HEK293 (cell line): ENCODE measurements around the gene CYP2B6.

Experiments used
- CTCF ChIA-PET: fragments of 350-600 bp; formaldehyde crosslinking; extraction: SDS; loops from one replicate; lab custom pipeline; 2021; ENCODE audit warnings: antibody characterized with exemption; lab: Yijun Ruan, JAX
- POLR2A ChIA-PET: fragments of 300-600 bp; formaldehyde crosslinking; extraction: SDS; loops from one replicate; lab custom pipeline; 2020; ENCODE audit warnings: antibody characterized with exemption, inconsistent platforms; lab: Yijun Ruan, JAX
- H3K27ac ChIP-seq: fragments of 200-500 bp; sonication (Bioruptor generic); 2 replicates; pipeline ENCODE4 v1.5.1; 2014; ENCODE audit warnings: low read depth, low read length, control low read depth, inconsistent platforms; ENCODE audit errors: extremely low read depth
- H3K36me3 ChIP-seq, 2 experiments: fragments of 200-500 bp in 1 of 2; sonication (Bioruptor generic) in 1 of 2; 1 replicate in 1 of 2; 2 replicates in 1 of 2; pipeline ENCODE4 v1.5.1; 2014 to 2017; ENCODE audit warnings: inconsistent platforms in 2 of 2, low read length in 2 of 2; ENCODE audit not compliant: control insufficient read depth in 2 of 2, insufficient read depth in 1 of 2
- H3K4me1 ChIP-seq: fragments of 200-500 bp; sonication (Bioruptor generic); 2 replicates; pipeline ENCODE4 v1.5.1; 2014; ENCODE audit warnings: mild to moderate bottlenecking, low read length, inconsistent platforms; ENCODE audit not compliant: control insufficient read depth, insufficient read depth
- H3K4me3 ChIP-seq: 2 replicates; pipeline ENCODE4 v1.5.1; 2011; ENCODE audit warnings: low read depth, mild to moderate bottlenecking, control low read depth, low read length, moderate library complexity
- H3K9me3 ChIP-seq: fragments of 200-500 bp; sonication (Bioruptor generic); 2 replicates; pipeline ENCODE4 v1.5.1; 2014; ENCODE audit warnings: low read depth, low read length, inconsistent platforms; ENCODE audit not compliant: control insufficient read depth, insufficient read depth
- EGR2 ChIP-seq: fragments of 450-650 bp; formaldehyde crosslinking; IDR thresholded peaks from 2 replicates; pipeline ENCODE4 v1.5.1; 2016; ENCODE audit warnings: low read depth, missing biosample characterization, missing genetic modification characterization
- GLIS1 ChIP-seq: fragments of 450-650 bp; formaldehyde crosslinking; IDR thresholded peaks from 2 replicates; pipeline ENCODE4 v1.5.1; 2016; ENCODE audit warnings: missing biosample characterization, missing genetic modification characterization
- KLF7 ChIP-seq: fragments of 450-650 bp; formaldehyde crosslinking; IDR thresholded peaks from 2 replicates; pipeline ENCODE4 v1.5.1; 2016; ENCODE audit warnings: missing biosample characterization, missing genetic modification characterization, borderline replicate concordance
- SCRT2 ChIP-seq: fragments of 450-650 bp; formaldehyde crosslinking; IDR thresholded peaks from 2 replicates; pipeline ENCODE4 v1.5.1; 2016; ENCODE audit warnings: missing biosample characterization, missing genetic modification characterization
- ZNF146 ChIP-seq: fragments of 450-650 bp; formaldehyde crosslinking; IDR thresholded peaks from 2 replicates; pipeline ENCODE4 v1.5.1; 2016; ENCODE audit warnings: missing biosample characterization, missing genetic modification characterization
- ZNF155 ChIP-seq: fragments of 450-650 bp; formaldehyde crosslinking; IDR thresholded peaks from 2 replicates; pipeline ENCODE4 v1.5.1; 2016; ENCODE audit warnings: missing biosample characterization, missing genetic modification characterization
- ZNF18 ChIP-seq: fragments of 450-650 bp; formaldehyde crosslinking; IDR thresholded peaks from 2 replicates; pipeline ENCODE4 v1.5.1; 2016; ENCODE audit warnings: missing biosample characterization, missing genetic modification characterization
- ZNF221 ChIP-seq: fragments of 450-650 bp; formaldehyde crosslinking; IDR thresholded peaks from 2 replicates; pipeline ENCODE4 v1.5.1; 2017; ENCODE audit warnings: missing biosample characterization, missing genetic modification characterization, borderline replicate concordance
- ZNF239 ChIP-seq: fragments of 450-650 bp; formaldehyde crosslinking; IDR thresholded peaks from 2 replicates; pipeline ENCODE4 v1.5.1; 2016; ENCODE audit warnings: missing biosample characterization, missing genetic modification characterization
- ZNF280C ChIP-seq: fragments of 450-650 bp; formaldehyde crosslinking; IDR thresholded peaks from 2 replicates; pipeline ENCODE4 v1.5.1; 2016; ENCODE audit warnings: missing biosample characterization, missing genetic modification characterization
- ZNF37A ChIP-seq: fragments of 450-650 bp; IDR thresholded peaks from 2 replicates; pipeline ENCODE4 v1.5.1; 2018; ENCODE audit warnings: missing biosample characterization, missing genetic modification characterization
- ZNF394 ChIP-seq: fragments of 450-650 bp; formaldehyde crosslinking; IDR thresholded peaks from 2 replicates; pipeline ENCODE4 v1.5.1; 2016; ENCODE audit warnings: missing biosample characterization, missing genetic modification characterization, mild to moderate bottlenecking, moderate library complexity, borderline replicate concordance
- ZNF404 ChIP-seq: fragments of 450-650 bp; formaldehyde crosslinking; IDR thresholded peaks from 2 replicates; pipeline ENCODE4 v1.5.1; 2017; ENCODE audit warnings: missing biosample characterization, missing genetic modification characterization
- ZNF521 ChIP-seq: fragments of 450-650 bp; formaldehyde crosslinking; IDR thresholded peaks from 2 replicates; pipeline ENCODE4 v1.5.1; 2017; ENCODE audit warnings: missing biosample characterization, mild to moderate bottlenecking, missing genetic modification characterization
- ZNF529 ChIP-seq: fragments of 450-650 bp; formaldehyde crosslinking; IDR thresholded peaks from 2 replicates; pipeline ENCODE4 v1.5.1; 2017; ENCODE audit warnings: missing genetic modification characterization, missing biosample characterization; ENCODE audit not compliant: insufficient replicate concordance
- ZNF664 ChIP-seq: fragments of 450-650 bp; formaldehyde crosslinking; IDR thresholded peaks from 2 replicates; pipeline ENCODE4 v1.5.1; 2016; ENCODE audit warnings: missing biosample characterization, missing genetic modification characterization
- ZNF707 ChIP-seq: fragments of 450-650 bp; formaldehyde crosslinking; IDR thresholded peaks from 2 replicates; pipeline ENCODE4 v1.5.1; 2016; ENCODE audit warnings: missing biosample characterization, missing genetic modification characterization
- ZNF76 ChIP-seq: fragments of 450-650 bp; formaldehyde crosslinking; IDR thresholded peaks from 2 replicates; pipeline ENCODE4; 2016; ENCODE audit warnings: low read depth, missing biosample characterization, missing genetic modification characterization, borderline replicate concordance
- ZNF830 ChIP-seq: fragments of 450-650 bp; IDR thresholded peaks from 2 replicates; pipeline ENCODE4 v1.5.0; 2018; ENCODE audit warnings: missing biosample characterization, missing genetic modification characterization, low read depth, mild to moderate bottlenecking, moderate library complexity

The CYP2B6 gene

DNA sequence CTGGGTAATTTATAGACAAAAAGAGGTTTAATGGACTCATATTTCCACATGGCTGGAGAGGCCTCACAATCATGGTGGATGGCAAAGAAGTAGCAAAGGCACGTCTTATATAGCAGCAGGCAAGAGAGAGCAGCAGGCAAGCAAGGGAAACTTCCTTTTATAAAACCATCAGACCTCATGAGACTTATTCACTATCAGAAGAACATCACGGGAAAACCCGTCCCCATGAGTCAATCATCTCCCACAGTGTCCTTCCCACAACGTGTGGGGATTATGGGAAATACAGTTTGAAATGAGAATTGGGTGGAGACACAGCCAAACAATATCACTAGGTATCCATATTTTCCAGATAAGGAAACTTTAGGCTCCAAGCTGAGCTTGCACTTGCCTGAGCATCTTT is 9.5 kb upstream of the CYP2B6 start:
- H3K36me3 ChIP-seq = peaks cover 0 to 3% of the 10 kb centered on the region in 2 experiments; a peak in 1 of 3 replicates
- H3K4me3 ChIP-seq = no peak overlapping the region
- POLR2A ChIA-PET = no interaction called here
- no peaks in the 10 kb centered on the region; the same call in 1 of the 2 replicates for H3K9me3 ChIP-seq
- H3K27ac ChIP-seq = no peak overlapping the region
- TF ChIP-seq SCRT2 (peak; percentile 6; the same call in 1 of the 2 replicates), ZNF664 (tag by site-specific recombination) (no peak)
- no peaks in the 10 kb centered on the region for H3K4me1 ChIP-seq
- CTCF ChIA-PET = no interaction called here

DNA sequence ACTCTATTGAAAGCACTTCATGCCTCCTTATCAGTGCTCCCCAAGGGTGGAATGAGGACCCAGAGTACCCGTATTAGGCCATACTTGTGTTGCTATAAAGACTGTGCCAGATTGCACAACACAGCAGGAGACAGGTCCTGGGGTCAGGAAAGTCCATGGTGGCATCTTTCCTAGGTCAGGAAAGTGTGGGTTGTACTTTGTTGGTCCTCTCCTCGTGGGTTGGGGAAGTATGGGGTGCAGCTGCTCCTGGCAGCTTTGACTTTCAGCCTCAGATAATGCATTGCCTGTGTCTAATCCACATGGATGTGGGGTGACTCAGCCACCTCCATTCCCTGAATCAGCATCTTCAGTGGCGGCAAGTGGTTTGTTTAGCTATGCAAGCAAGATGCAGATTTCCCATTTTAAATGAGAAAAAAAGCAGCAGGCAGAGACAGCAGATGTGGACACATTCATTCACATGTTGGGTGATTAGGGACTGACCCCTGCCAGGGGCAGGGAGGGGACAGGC is 8.4 kb upstream of the CYP2B6 start:
- H3K4me3 ChIP-seq = no peak overlapping the region
- H3K4me1 ChIP-seq = no peaks in the 10 kb centered on the region
- ChIA-PET CTCF (interaction anchor here (1.0 to 6.5 kb wide), 2 partner anchors 8 to 13 kb away, joined by 4 to 37 read pairs; no protein-coding TSS in a partner anchor), POLR2A (no interaction called here)
- no peaks in the 10 kb centered on the region; the same call in 1 of the 2 replicates for H3K9me3 ChIP-seq
- 0 out of 2 replicates have a peak overlapping the region, but pooled peaks have one; percentile 16 for H3K27ac ChIP-seq
- H3K36me3 ChIP-seq = peaks cover 0 to 3% of the 10 kb centered on the region in 2 experiments; a peak in 1 of 3 replicates
- TF ChIP-seq ZNF18 (tag by site-specific recombination) (no peak), ZNF394 (no peak), KLF7 (tag by site-specific recombination) (no peak), ZNF221 (tag by site-specific recombination) (no peak), ZNF155 (tag by site-specific recombination) (no peak), GLIS1 (tag by site-specific recombination) (no peak), ZNF239 (tag by site-specific recombination) (no peak), ZNF280C (no peak), ZNF830 (no peak), ZNF146 (tag by site-specific recombination) (no peak), ZNF76 (tag by site-specific recombination) (no peak), ZNF404 (no peak), ZNF521 (tag by site-specific recombination) (no peak), ZNF37A (tag by site-specific recombination) (no peak), ZNF707 (tag by site-specific recombination) (no peak)

DNA sequence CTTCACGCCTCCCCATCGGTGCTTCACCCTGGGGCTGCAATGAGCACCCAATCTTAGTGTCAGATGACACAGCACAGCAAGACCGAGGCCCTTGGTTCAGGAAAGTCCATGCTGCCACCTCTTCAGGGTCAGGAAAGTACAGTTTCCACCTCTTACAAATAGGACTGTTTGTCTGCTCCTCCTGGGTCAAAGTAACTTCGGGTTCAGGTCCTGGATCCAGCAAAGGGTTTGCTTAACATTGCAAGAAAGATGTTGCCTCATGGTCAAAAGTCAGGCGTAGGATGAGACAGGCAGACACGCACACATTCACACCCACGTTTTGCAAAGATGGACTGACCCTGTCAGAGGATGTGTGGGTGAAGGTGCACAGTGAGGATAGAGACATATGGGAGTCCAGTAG is 1.6 kb upstream of the CYP2B6 start:
- Histone ChIP-seq H3K4me3 (no peak overlapping the region), H3K9me3 (no peaks in the 10 kb centered on the region; the same call in 1 of the 2 replicates), H3K36me3 (no peaks in the 10 kb centered on the region; a peak in 1 of 3 replicates), H3K27ac (no peak overlapping the region), H3K4me1 (no peaks in the 10 kb centered on the region)
- TF ChIP-seq ZNF529 (tag by site-specific recombination) = no peak
- TF ChIP-seq EGR2 (tag by site-specific recombination) = peak; percentile 20; the same call in 1 of the 2 replicates
- ChIA-PET CTCF (interaction anchor here (2.3 kb wide), 1 partner anchor 15 kb away, joined by 10 read pairs; no protein-coding TSS in a partner anchor), POLR2A (no interaction called here)
